Measurements from ENCODE around the gene MEA1.
A peak's percentile ranks its signal among the peaks of the same experiment; 100 is the strongest.

Gene MEA1

DNA sequence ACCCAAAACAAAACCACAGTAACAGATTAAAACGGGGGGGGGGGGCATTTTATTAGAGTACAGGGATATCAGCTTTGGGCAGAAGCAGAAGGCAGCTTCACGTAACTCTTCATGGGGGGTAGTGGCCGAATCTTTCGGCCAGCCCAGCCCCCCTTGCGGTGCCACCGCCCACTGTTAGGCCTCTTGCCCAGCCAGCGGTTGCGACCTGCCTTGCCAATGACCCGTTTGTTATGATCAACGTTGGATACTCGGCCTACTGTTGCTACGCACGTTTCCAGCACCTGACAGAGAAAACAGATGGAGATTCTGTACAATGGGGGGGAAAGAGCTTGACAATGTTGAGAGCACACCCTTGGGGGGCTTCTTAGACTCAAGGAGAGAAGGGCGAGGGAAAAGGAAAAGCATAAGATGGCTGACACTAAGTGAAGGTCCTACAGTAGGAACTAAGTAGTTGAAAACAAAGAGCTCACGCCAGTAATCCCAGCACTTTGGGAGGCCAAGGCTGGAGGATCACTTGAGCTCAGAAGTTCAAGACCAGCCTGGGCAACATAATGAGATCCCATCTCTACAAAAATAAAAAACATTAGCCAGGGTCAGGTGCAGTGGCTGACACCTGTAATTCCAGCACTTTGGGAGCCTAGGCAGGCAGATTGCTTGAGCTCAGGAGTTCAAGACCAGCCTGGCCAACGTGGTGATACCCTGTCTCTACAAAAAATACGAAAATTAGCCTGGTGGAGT, 40.6 kb upstream of the MEA1 start:
- Histone ChIP-seq H3K36me3 (replicated peaks; ENCODE audit: low read depth, low read length) (peaks cover 32% of the 10 kb centered on the region), H3K27me3 (ENCODE audit: low read depth, low read length) (no peaks in the 10 kb centered on the region), H3K9me3 (ENCODE audit: insufficient read depth, low read length) (no peaks in the 10 kb centered on the region), H3K4me2 (ENCODE audit: low read length) (peak overlapping the region; percentile 61), H3K4me3 (ENCODE audit: low read length) (peak overlapping the region; percentile 87), H3K79me2 (ENCODE audit: low read length) (peaks cover 33% of the 10 kb centered on the region), H4K20me1 (ENCODE audit: insufficient read depth, low read length) (no peaks in the 10 kb centered on the region), H3K27ac (ENCODE audit: low read length) (peak overlapping the region; percentile 42), H3K9ac (ENCODE audit: low read length) (peak overlapping the region; percentile 90), H2AFZ (ENCODE audit: low read depth, low read length) (no peak overlapping the region), H3K4me1 (ENCODE audit: low read length) (peaks cover 21% of the 10 kb centered on the region)
- TF ChIP-seq CTCF (IDR thresholded peaks at IDR 0.05; ENCODE audit: low read depth, low read length): no peak
- no peak for TF ChIP-seq EZH2phosphoT487 (IDR thresholded peaks at IDR 0.05; ENCODE audit: low read depth)

GRCh38 chr6:43053545-43054205, 39.9 kb upstream of the MEA1 start, which contains the start of gene CUL7:
TSS of gene CUL7 (minus strand) at chr6:43053851. CDS start at chr6:43052788, 1,063 bp downstream.
- peaks cover 21% of the 10 kb centered on the region for H3K4me1 ChIP-seq (ENCODE audit: low read length)
- no peaks in the 10 kb centered on the region for H4K20me1 ChIP-seq (ENCODE audit: insufficient read depth, low read length)
- no peak for TF ChIP-seq CTCF (IDR thresholded peaks at IDR 0.05; ENCODE audit: low read depth, low read length)
- TF ChIP-seq EZH2phosphoT487 (IDR thresholded peaks at IDR 0.05; ENCODE audit: low read depth): no peak
- no peaks in the 10 kb centered on the region for H3K9me3 ChIP-seq (ENCODE audit: insufficient read depth, low read length)
- peaks cover 28% of the 10 kb centered on the region for H3K79me2 ChIP-seq (ENCODE audit: low read length)
- peak within 1 kb of the TSS; percentile 84 for H3K4me2 ChIP-seq (ENCODE audit: low read length)
- H3K27me3 ChIP-seq (ENCODE audit: low read depth, low read length): no peaks in the 10 kb centered on the region
- peak within 1 kb of the TSS; percentile 90 for H3K9ac ChIP-seq (ENCODE audit: low read length)
- H3K27ac ChIP-seq (ENCODE audit: low read length): peak within 1 kb of the TSS; percentile 42
- peak within 1 kb of the TSS; percentile 53; the same call in 1 of the 2 replicates for H2AFZ ChIP-seq (ENCODE audit: low read depth, low read length)
- H3K36me3 ChIP-seq (replicated peaks; ENCODE audit: low read depth, low read length): peaks cover 37% of the 10 kb centered on the region
- H3K4me3 ChIP-seq (ENCODE audit: low read length): peak within 1 kb of the TSS; percentile 87

DNA sequence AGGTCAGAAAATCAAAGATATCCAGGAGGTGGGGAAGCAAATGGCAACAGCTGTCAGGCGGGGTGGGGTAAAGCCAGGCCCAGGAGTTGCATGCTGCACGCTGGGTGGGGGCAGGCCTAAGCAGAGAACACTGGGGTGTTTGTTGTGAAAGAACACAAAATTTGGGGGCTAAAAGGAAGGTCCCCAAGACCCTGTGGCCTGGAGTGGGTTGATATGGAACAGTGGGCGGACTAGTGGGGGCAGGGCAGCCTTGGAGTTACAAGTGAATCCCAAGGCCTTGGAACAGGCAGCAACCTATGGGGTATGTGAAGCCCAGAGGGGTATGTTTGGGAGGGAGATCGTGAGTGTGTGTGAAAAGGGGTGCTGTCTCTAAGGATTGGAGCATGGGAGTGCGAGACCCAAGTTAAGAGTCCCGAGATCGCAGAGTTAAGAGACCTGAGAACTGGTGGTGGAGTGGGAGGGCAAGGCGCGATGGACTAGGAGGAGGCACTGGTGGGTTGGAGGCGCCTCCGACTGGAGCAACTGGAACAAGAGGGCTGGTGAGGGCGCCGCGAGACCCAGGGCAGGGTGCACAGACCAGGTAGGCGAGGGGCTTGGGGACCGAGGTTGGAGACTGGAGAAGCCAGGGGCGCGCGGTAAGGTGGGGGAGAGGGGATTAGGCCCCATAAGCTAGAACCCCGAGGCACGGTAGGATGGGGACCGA, 39.2 kb upstream of the MEA1 start:
- peaks cover 21% of the 10 kb centered on the region for H3K79me2 ChIP-seq (ENCODE audit: low read length)
- peak overlapping the region; percentile 42 for H3K27ac ChIP-seq (ENCODE audit: low read length)
- no peaks in the 10 kb centered on the region for H4K20me1 ChIP-seq (ENCODE audit: insufficient read depth, low read length)
- peaks cover 41% of the 10 kb centered on the region for H3K36me3 ChIP-seq (replicated peaks; ENCODE audit: low read depth, low read length)
- no peaks in the 10 kb centered on the region for H3K9me3 ChIP-seq (ENCODE audit: insufficient read depth, low read length)
- peak overlapping the region; percentile 84 for H3K4me2 ChIP-seq (ENCODE audit: low read length)
- no peak overlapping the region for H2AFZ ChIP-seq (ENCODE audit: low read depth, low read length)
- H3K4me3 ChIP-seq (ENCODE audit: low read length): peak overlapping the region; percentile 87
- peaks cover 14% of the 10 kb centered on the region for H3K4me1 ChIP-seq (ENCODE audit: low read length)
- no peaks in the 10 kb centered on the region for H3K27me3 ChIP-seq (ENCODE audit: low read depth, low read length)
- H3K9ac ChIP-seq (ENCODE audit: low read length): peak overlapping the region; percentile 90
- TF ChIP-seq CTCF (IDR thresholded peaks at IDR 0.05; ENCODE audit: low read depth, low read length) (no peak), EZH2phosphoT487 (IDR thresholded peaks at IDR 0.05; ENCODE audit: low read depth) (no peak)
